Measurements from ENCODE around the gene MTMR1.

DNA sequence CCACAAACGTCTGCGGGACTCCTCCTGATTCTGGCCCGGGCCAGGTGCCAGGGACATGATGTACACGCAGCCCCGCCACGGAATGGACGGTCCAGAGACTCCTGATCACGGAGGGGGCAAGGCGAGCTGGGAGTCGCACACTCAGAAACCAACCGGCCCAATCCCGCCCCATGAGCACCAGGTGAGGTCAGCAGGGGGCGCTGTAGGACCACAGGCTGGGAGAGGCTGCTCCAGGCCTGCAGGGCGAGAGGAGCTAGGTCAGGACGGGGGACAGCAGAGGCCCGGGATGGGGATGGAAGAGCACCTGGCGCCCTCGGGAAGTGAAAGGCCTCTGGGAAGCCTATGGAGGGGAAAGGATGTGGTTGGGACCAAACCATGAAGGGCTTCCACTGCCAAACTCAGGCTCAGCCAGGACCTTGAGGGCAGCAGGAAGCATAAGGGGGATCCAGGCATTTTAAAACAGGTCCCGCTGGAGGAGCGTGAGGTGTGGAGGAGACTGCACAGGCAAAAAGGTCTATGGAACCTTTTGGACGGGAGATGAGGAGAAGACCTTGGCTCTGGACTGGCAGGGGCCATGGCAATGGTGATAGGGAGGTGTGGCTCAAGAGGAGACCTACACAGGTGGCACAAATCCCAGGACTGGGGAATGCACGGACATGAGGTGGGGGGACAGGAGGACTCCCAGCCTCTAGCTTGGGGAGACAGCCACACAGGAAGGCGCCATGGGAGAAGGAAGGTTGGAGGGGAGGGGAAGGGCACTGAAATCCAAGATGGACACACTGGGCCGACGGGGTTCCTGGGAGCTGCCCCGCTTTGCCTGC, 79.2 kb downstream of the MTMR1 start:
- peak; percentile 68 for TF ChIP-seq CTCF (IDR thresholded peaks at IDR 0.05)
- TF ChIP-seq EZH2 (IDR thresholded peaks at IDR 0.05; ENCODE audit: borderline replicate concordance, insufficient read depth, low read depth, low read length, poor library complexity, severe bottlenecking): no peak
